HuH-7 (cell line): ENCODE results near the gene ROBO1.
"Not testable (repeated sequence)": the region's sequence is repeated elsewhere in the genome, so short reads cannot be mapped to it uniquely, and the experiment has no call there.

Source experiments
- DNase-seq: peaks from one replicate; pipeline ENCODE4 v3.0.0; 2011; ENCODE audit warnings: low spot score

ROBO1 gene

DNA sequence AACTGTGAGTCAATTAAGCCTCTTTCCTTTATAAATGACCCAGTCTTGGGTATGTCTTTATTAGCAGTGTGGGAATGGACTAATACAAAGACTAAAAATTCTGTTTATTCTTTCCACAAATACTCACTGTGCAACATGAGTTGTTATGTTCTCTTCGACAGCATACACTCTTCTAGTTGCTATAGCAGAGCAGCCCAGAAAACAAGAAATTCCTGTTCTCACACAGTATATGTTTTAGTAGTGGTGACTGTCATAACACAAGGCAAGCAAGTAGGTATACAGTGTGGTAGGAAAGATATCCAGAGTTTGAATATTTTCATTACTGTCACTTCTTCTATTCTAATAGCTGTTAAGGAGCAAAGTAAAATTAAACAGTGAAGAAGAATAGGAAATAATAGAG, 453.3 kb downstream of the ROBO1 start:
- DNase-seq: no peak

DNA sequence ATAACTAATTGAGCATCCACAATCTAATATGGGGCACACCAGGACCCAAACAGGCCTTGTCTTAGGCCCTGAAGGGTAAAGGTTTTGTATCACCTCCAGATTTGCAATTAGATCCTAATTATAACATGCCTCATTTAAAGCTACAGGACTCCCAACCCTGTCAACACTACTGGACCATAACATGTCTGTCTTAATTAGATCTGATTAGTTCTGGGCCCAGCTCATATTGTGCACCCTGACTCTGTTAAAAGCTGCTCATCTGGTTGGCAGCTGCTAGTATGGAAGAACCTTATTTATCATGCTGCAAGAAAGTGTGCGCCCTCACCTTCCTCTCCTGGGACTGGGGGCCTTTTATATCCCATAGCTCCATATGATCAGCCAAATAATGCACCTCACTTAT, 457.8 kb downstream of the ROBO1 start:
- DNase-seq: no peak

DNA sequence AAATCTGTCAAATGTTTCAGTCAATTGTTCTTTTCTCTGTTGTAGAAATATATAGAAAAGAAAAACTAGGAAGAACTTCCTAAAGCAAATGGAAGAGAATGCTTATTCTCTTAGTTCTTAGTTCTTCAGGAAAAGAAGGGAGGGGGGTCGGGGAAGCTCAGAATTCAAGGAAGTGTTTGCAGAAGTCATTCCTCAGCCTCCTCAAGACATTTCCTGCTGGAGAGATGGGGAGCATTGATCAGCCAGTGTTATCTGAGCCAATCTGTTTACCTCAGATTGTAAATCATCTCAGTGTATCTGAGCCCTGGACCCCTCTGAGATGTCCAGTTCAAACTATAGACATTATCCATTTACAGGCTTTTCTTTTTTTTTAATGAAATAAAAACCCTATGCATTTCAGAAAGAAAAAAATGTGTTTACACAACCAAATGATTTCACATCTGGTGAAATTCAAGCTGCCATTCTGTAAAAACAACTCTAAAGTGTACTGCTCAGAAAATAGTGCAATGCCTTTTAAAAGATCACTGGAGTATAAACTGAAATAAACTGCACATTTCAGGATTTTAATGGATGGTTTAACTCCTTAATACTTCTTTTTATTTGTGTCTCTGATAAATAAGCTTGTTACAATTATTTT, 460.7 kb downstream of the ROBO1 start:
- DNase-seq: no peak

DNA sequence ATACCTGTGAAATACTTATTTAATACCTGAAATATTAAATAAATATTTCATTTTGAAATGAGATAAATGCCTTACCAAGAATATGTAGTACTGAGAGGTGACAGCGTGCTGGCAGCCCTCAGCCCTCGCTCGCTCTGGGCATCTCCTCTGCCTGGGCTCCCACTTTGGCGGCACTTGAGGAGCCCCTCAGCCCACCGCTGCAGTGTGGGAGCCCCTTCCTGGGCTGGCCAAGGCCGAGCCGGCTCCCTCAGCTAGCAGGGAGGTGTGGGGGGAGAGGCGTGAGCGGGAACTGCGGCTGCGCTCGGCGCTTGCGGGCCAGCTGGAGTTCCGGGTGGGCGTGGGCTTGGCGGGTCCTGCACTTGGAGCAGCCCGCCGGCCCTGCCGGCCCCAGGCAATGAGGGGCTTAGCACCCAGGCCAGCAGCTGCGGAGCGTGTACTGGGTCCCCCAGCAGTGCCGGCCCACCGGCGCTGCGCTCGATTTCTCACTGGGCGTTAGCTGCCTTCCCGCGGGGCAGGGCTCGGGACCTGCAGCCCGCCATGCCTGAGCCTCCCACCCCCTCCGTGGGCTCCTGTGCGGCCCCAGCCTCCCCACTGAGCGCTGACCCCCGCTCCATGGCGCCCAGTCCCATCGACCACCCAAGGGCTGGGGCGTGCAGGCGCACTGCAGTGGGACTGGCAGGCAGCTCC, 467.7 kb downstream of the ROBO1 start:
- not testable (repeated sequence) for DNase-seq

DNA sequence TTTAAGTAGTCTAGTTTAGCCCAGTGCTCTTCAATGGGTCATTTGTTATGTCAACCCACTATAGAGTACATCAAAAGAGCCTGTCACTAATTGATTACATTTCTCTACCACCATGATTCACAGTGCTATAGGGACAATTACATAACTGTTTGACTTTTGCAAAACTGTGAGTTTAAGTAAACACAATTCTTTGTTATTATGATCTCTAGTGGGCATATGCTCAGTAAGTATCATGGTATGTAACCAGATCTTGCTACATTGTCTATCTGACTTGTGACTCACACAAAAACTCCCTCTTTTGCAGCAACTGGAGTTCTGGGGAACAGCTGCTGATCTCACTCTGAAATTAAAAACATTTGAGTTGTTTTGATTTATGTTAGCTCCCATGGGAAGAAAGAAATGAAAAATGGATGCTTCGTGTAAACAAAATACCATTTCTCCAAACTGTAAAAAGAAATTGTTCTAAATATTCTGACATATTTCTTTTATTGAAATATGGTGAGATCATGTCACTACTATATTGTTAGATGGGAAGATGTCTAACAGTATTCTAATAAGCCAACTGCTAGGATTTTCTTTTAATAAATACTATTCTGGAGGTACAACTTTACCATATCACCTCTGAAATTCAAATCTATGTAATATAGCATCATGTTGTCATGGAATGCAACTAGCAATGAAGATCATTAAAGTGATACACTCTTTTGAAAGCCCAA, 470.4 kb downstream of the ROBO1 start:
- peak; percentile 1 for DNase-seq

DNA sequence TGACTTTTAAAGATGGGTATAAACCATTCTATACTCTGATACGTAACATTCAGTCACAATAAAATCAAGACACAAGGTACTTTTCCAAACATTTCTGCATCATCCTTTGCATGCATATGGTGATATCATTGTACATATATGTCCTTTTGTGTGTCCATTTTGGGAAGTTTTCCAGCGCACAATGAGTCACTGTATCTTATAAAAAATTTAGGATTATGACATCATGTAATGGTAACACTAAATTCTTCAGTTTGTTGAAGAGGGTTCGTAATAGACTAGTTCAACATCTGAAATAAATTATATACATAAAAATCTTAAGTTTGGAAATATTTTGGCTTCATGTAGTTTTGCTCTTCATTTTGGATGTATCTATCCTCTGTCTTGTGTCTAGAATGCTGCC, 480.9 kb downstream of the ROBO1 start:
- no peak for DNase-seq

DNA sequence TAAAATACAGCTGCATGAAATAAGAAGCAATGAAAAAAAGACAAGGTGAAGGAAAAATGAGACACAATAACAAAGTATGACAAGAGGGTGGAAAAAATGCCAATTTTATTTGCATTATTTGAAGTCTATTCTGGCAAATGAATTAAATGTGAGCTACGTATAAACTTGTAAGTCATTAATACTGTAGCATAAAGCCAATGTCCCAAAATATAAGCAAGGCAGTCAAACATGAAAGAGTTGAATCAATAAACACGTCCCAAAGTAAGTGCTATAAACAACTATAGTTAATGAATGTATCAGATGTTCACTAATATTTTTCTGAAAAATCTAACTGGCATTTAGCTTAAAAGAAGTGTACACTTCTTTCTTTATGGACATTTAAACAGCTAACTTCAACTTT, 481.9 kb downstream of the ROBO1 start:
- DNase-seq: no peak

DNA sequence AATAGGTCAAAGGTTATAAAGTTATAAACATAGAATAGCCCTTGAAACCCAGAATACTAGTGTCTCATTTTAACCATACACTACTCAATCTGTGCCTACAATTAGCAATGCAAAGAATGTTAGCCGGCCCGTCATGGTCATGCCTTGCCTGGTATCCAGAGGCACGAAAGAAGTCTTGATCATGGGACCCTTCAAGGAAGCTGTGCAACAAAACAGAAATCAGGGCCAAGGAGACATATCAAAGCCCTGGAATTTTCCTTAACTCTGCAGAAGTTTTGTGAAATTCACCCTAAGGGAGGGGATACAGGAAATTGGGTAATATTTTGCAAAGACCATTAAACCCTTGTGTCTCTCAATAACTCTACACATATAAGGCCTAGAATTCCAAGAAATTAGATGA, 482.4 kb downstream of the ROBO1 start:
- DNase-seq: no peak

DNA sequence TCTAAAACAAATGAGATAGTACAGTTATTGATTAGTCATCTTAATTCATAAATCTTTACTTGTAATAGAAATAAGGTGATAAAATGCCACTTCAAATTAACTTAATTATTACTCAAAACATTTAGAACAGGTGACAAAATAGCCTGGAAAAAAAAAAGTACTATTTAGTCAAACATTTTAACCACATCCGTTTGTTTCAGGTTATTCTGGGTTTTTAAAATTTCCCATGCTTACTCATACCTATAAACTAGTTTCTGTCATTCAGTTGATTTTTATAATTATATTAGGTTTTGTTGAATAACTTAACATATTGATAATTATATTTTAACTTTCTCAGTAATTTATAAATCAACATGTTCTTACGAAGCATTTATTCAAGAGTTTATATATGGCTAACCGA, 483.0 kb downstream of the ROBO1 start:
- DNase-seq: no peak

DNA sequence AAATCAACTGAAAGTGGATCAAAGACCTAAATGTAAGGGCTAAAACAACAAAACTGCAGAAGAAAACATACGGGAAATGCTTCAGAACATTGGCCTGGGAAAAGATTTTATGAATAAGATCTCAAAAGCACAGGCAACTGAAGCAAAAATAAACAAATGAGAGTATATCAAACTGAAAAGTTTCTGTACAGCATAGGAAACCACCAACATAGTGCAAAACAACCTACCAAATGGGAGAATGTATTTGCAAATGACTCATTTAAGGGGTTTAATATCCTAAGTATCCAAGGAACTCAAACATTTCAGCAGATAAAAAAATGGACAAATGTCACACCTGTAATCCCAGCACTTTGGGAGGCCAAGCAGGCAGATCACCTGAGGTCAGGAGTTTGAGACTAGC, 489.1 kb downstream of the ROBO1 start:
- DNase-seq: no peak

DNA sequence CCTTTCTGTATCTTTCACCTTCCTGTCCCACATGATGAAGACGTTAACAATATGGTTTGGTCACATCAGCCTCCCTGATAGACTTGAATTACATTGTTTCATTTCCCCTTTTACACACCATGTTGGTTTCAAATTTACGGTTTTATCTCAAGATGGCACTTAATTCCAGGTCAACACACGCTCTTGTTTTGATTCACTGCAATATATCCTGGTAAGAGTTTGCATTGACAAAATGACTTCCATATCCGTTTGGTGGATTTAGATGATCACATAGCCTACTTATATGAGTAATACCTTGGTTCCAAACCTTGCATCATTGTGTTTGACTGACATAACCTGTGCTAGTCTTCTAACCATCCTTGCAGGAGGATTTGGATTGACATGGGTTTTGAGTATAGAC, 499.4 kb downstream of the ROBO1 start:
- DNase-seq: no peak

DNA sequence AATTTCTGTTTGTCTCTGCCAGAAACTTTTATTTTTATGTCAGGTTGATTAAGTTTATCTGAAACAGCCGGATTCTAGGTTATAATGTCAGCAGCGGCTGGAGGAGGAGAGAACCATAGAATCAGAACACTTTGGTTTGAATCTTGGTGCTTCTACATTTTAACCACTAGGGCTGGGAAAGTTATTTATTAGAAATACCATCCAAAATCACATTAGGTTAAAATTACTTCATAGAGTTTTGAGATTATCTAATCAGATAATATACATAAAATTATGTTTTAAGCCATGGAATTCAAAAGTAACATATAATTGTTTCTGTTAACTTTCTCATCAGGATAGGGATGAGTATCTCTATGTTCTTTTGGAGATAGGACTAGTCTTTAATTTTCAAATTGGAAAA, 502.9 kb downstream of the ROBO1 start:
- no peak for DNase-seq

DNA sequence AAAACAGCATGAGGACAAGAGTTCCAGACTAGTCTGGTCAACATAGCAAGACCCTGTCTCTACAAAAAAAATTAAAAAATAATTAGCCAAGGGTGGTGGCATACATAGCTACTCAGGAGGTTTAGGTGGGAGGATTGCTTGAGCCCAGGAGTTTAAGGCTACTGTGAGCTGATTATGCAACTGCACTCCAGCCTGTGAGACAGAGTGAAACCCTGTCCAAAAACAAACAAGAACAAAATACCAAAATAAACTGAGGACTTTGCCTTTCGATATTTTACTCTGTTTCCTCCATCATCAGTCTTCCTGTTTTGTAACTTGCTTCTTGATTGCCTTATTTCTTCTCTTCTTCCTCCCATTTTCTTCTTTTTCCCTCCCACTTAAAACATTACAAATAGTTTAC, 504.4 kb downstream of the ROBO1 start:
- DNase-seq: no peak

DNA sequence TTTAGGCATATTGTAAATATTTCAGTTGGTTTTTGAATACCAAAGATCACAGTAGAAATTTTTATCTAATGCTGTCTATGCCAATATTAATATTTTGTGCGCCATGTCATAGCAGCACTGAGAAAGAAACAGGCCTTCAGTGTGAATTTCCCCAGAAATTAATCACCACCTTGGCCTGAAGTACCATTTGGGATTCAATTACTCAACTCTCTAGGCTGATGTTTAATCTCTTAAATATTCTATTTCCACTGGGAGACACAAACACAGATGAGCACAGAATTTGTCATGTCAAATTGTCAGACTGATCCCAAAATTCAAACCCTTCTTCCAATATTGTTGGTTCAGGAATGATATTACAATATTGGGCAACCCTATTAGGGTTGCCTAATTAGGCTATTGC, 509.3 kb downstream of the ROBO1 start:
- DNase-seq: no peak

DNA sequence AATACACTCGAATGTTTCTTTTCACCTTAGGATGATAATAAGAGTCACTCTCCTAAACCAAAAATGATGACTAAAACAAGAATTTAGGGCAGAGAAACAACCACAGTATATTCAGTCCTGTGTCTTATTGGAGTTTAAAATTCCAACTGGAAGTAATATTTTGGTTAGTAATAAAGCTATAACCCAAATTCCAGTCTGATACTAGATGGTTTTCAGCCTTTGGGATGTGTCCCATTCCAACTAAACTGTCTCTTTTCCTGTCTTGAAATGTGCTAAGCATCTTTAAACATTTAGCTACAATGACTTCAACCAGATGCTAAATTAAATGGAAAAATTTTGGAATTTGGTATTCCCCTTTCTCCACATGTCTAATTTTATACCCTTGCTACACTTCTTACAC, 510.0 kb downstream of the ROBO1 start:
- DNase-seq: no peak

DNA sequence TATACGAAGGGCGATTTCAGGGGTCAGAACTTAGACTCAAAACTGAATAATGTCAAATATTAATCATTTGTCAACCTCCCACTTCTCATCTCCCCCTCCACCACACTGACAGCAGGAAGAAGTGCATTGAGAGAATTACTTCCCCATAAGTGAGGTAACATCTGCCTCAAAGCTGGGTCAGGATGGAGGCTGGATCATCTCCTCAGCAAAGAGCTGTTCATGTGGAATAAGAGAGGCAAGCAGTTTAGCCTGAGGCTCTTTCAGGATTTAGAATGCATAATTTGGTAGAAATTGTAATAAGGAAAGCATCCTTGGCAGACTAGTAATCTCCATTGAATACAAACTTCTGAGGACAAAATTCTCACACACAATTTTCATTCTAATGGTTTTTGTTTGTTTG, 512.1 kb downstream of the ROBO1 start:
- no peak for DNase-seq

DNA sequence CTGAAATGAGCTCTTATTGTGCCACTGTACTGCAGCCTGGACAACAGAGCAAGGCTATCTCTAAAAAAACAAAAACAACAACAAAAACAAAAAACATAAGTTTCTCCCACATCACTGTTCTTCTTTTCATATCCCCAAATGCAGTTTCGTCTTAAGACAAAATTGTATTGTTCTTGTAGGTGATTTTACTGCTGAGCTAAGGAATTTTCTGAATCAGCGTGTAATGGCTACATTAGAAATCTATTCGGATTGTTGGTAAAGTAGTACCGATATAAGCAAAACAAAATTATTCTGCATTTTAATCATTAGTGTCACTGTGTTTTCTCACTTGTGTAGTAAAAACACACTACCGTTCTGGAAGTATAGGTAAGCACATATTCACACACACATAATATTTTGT, 512.5 kb downstream of the ROBO1 start:
- DNase-seq: no peak

DNA sequence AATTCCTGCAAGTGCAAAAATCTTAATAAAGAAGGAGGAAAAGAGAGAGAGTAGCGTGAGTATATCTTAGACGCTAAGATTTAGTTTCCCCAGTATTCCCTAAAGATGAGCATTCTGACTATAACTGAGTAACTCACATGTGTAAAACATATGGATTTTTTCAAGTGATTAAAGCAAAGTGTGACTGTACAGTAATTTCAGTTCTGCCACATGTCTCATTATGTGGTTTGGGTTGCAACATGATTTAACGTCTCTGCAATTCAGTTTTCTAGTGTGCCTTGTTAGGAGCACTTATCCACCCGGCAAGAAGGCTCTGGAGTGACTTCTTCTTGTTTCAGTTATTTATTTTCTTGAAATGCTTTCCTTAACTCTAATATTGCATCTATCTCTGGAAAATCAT, 514.1 kb downstream of the ROBO1 start:
- DNase-seq: no peak

DNA sequence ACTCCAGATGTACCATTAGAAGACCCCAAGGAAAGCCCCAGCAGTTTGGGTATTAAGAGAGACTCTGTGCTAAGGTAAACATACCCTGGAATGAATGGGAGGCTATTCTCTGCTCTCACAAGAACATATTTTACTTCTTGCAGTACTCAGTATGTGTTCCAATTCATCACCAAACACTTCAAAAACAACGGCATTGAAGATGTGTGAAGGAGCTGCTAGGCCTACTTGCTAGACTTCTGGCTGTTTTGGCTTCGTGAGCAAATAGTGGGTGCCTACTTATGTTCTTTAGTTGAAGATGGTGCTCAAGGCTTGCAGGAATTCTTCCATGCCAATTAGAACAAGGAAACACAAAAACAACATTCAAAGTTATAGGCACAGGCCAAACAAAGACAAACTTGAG, 514.5 kb downstream of the ROBO1 start:
- no peak for DNase-seq

DNA sequence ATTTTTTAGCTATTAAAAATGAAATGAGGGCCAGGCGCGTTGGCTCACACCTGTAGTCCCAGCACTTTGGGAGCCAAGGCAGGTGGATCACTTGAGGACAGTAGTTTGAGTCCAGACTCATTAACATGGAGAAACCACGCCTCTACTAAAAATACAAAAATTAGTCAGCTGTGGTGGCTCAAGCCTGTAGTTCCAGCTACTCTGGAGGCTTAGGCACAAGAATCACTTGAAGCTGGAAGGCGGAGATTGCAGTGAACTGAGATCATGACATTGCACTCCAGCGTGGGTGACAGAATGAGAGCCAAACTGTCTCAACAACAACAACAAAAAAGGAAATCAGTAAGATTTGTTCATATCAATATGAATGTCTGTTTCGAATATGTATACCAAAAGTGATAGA, 517.1 kb downstream of the ROBO1 start:
- DNase-seq: no peak

DNA sequence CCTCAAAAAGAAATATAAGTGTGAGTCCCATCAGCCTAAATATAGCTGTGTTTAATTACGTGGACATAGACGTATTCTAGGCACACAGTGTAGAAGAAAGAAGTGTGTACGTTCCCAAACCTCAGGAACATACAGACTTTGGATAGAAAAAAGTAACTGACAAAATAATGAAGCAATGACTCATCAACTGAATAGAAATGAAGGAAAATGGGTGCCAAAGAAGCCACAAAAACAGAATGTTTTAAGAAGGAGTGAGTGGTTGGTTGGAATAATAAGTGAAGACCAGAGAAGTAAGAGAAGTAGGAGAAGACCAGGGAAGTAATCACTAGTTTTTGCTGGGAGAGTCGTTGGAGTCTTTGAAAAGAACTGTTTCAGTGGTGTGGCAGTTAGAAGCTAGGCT, 518.1 kb downstream of the ROBO1 start:
- no peak for DNase-seq

DNA sequence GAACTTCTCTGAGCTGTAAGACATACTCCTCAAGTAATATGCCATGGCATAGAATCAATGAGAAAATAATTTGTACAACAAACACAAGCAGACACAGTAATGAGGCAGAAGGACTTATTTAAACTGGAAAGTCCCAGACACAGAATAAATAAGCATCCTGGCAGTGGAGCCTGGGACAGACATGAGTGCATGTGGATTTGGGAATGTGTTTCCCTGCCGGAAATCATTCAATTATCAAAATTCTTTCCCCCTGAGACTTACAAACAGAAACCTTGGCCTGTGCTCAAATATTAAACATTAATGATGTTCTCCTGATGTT, 520.1 kb downstream of the ROBO1 start:
- DNase-seq: no peak

DNA sequence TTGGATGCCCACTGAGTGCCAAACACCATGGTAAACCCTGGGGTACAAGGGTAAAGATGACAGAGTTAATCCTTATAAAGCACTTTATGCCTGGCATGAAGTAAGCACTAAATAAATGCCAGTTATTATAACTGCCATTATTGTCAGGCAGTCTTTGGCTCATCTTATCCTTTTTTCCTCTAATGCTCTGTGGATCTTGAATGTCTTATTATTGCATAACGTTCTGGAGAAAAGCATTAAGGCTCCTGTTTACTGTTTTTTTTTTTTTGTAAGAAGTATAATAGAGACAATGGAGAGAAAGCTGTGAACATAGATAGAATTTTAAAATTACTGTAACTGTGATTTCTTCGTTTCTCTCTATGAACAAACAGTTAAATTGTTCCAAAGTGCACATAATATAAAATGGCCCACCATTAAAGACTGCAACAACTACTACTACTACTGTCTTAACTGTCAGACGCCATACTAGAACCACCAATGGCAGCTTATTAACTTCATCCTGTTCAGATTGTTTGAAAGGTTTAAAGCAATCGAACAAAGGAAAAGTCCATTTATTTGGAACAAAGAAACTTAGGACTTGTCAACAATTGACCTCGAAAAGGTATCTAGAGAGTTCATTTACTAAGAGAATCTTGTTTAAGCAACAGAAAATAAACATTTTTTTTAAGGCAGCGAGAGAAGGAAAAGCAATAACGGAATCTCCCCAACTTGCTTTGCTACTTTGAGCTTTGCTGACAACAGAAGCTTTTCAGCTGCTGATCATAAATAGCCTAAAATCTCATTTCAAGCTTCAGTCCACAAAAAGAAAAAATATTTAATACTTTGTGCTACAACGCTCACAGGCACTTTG, 520.7 kb downstream of the ROBO1 start:
- no peak for DNase-seq
